Measurements from ENCODE around the gene C6orf47.
A peak's percentile ranks its signal among the peaks of the same experiment; 100 is the strongest.
"Not testable (repeated sequence)": the region's sequence is repeated elsewhere in the genome, so short reads cannot be mapped to it uniquely, and the experiment has no call there.

Gene C6orf47, protein sequence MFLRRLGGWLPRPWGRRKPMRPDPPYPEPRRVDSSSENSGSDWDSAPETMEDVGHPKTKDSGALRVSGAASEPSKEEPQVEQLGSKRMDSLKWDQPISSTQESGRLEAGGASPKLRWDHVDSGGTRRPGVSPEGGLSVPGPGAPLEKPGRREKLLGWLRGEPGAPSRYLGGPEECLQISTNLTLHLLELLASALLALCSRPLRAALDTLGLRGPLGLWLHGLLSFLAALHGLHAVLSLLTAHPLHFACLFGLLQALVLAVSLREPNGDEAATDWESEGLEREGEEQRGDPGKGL

DNA sequence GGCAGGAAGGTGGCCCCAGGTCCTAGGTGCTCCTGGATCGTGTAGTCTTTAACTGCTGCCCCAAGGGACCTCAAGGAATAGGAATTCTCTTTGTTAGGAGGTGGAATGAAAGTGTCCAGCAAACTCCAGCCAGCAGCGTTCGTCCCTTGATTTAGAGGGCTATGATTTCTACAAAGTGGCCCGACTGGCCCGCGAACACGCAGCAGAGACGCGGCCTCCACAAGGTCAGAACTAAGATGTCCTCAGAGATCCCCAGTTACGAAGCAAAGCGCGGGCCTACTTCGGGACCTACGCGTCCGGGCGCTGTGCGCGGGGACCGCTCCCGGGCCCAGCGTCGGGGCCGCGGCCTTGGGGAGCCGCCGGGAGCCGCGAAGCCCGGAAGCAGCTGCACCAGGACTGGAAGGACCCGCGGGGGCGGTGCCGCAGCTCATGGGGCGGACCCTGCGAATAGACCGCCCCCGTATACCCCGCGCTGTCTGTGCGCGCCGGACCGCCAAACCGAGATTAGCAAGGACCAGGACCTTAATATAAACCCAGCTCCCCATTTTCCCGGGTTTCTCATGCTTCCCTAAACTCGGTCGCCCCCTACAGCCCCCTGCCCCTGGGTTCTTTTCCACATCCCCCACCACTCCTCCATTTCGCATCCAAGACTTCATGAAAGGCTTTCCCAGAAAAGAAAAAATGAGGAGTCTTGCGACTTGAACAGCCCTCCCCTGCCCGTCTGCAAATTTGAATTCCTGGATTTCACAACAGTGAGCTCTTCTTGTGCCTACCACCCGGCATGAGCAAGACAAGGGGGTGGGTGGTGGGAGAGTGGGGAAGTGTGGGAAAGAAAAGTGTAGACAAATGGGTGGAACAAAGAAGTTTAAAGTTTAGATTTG is at the start of gene C6orf47:
Gene C6orf47, minus strand, starts transcription at position 398 of the 881 bp plus-strand sequence. CDS start 831 bp downstream, outside the sequence.
- Histone ChIP-seq H3K27me3 (ENCODE audit: control insufficient read depth, insufficient read depth, low read length) (no peaks in the 10 kb centered on the region), H3K9ac (ENCODE audit: low read length) (peak within 1 kb of the TSS; percentile 81), H3K36me3 (ENCODE audit: control insufficient read depth, low read depth, low read length) (peaks cover 11% of the 10 kb centered on the region), H3K4me1 (ENCODE audit: control insufficient read depth, low read depth, low read length) (peaks cover 6% of the 10 kb centered on the region), H3K4me3 (ENCODE audit: low read length) (peak within 1 kb of the TSS; percentile 69), H3K9me3 (ENCODE audit: control insufficient read depth, low read depth, low read length) (no peaks in the 10 kb centered on the region), H3K27ac (ENCODE audit: low read length) (peak within 1 kb of the TSS; percentile 64)

DNA sequence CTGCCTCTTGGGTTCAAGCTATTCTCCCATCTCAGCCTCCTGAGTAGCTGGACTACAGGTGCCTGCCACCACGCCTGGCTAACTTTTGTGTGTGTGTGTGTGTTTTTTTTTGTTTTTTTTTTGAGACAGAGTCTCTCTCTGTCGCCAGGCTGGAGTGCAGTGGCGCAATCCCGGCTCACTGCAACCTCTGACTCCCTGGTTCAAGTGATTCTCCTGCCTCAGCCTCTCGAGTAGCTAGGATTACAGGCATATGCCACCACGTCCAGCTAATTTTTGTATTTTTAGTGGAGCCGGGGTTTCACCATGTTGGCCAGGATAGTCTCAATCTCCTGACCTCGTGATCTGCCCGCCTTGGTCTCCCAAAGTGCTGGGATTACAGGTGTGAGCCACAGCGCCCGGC is 48.6 kb upstream of the C6orf47 start:
- H3K9me3 ChIP-seq (ENCODE audit: control insufficient read depth, low read depth, low read length); H3K4me3 ChIP-seq (ENCODE audit: low read length); H3K36me3 ChIP-seq (ENCODE audit: control insufficient read depth, low read depth, low read length); H3K27me3 ChIP-seq (ENCODE audit: control insufficient read depth, insufficient read depth, low read length); H3K9ac ChIP-seq (ENCODE audit: low read length); H3K27ac ChIP-seq (ENCODE audit: low read length); H3K4me1 ChIP-seq (ENCODE audit: control insufficient read depth, low read depth, low read length): not testable (repeated sequence)

DNA sequence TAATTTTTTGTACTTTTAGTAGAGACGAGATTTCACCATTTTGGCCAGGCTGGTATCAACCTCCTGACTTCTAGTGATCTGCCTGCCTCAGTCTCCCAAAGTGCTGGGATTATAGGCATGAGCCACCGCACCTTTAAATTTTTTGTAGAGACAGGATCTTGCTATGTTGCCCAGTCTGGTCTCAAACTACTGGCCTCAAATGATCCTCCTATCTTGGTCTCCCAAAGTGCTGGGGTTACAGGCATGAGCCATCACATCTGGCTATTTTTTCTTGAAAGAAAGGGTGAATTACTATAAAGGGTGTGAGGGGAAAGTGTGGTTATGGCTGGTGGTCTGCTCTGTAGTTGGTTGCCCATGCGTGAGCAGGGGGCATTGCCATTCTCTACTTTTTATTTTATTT is 47.6 kb upstream of the C6orf47 start:
- H3K9ac ChIP-seq (ENCODE audit: low read length), result no peak overlapping the region

DNA sequence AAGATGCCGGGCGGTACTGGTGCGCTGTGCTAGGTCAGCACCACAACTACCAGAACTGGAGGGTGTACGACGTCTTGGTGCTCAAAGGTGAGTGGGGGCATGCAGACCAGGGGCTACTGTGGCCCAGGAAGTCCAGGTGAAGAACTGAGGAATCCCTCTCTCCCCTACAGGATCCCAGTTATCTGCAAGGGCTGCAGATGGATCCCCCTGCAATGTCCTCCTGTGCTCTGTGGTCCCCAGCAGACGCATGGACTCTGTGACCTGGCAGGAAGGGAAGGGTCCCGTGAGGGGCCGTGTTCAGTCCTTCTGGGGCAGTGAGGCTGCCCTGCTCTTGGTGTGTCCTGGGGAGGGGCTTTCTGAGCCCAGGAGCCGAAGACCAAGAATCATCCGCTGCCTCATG is 47.1 kb upstream of the C6orf47 start:
- H3K9ac ChIP-seq (ENCODE audit: low read length), result no peak overlapping the region
- H3K27ac ChIP-seq (ENCODE audit: low read length), result no peak overlapping the region
- H3K4me1 ChIP-seq (ENCODE audit: control insufficient read depth, low read depth, low read length), result no peaks in the 10 kb centered on the region
- H3K36me3 ChIP-seq (ENCODE audit: control insufficient read depth, low read depth, low read length), result no peaks in the 10 kb centered on the region
- no peak overlapping the region for H3K4me3 ChIP-seq (ENCODE audit: low read length)
- no peaks in the 10 kb centered on the region for H3K9me3 ChIP-seq (ENCODE audit: control insufficient read depth, low read depth, low read length)
- no peaks in the 10 kb centered on the region for H3K27me3 ChIP-seq (ENCODE audit: control insufficient read depth, insufficient read depth, low read length)

More for the DNA sequence above, 47.6 kb upstream of the C6orf47 start:
- Histone ChIP-seq H3K4me1 (ENCODE audit: control insufficient read depth, low read depth, low read length) (no peaks in the 10 kb centered on the region), H3K36me3 (ENCODE audit: control insufficient read depth, low read depth, low read length) (no peaks in the 10 kb centered on the region), H3K4me3 (ENCODE audit: low read length) (no peak overlapping the region), H3K9me3 (ENCODE audit: control insufficient read depth, low read depth, low read length) (no peaks in the 10 kb centered on the region), H3K27ac (ENCODE audit: low read length) (no peak overlapping the region), H3K27me3 (ENCODE audit: control insufficient read depth, insufficient read depth, low read length) (no peaks in the 10 kb centered on the region)

DNA sequence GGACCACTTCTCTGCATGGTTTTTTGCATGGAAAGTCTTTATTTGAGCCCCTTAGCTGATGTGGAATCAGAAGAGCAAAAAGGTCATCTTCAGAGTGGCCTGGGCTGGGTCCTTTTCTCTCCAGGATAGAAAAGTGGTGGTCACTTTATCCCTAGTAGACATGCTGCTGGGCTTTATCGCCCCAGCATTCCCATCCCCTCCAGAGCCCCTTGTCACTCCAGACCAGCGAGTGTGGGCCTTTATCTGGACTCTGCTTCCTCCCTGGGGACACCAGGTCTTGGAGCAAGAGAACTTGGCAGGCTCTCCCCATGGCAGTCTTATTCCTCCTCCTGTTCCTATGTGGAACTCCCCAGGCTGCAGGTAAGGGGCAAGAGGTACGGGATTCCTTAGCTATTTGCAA is 46.0 kb upstream of the C6orf47 start, which contains the start of gene LY6G6F:
Gene LY6G6F, plus strand, starts transcription at position 268 of the 400 bp plus-strand sequence. Its CDS starts 41 bp downstream, at position 309.
- no peaks in the 10 kb centered on the region for H3K4me1 ChIP-seq (ENCODE audit: control insufficient read depth, low read depth, low read length)
- H3K4me3 ChIP-seq (ENCODE audit: low read length), result no peak within 1 kb of the TSS
- H3K36me3 ChIP-seq (ENCODE audit: control insufficient read depth, low read depth, low read length), result no peaks in the 10 kb centered on the region
- H3K9ac ChIP-seq (ENCODE audit: low read length), result no peak within 1 kb of the TSS
- no peak within 1 kb of the TSS for H3K27ac ChIP-seq (ENCODE audit: low read length)
- no peaks in the 10 kb centered on the region for H3K27me3 ChIP-seq (ENCODE audit: control insufficient read depth, insufficient read depth, low read length)
- no peaks in the 10 kb centered on the region for H3K9me3 ChIP-seq (ENCODE audit: control insufficient read depth, low read depth, low read length)

DNA sequence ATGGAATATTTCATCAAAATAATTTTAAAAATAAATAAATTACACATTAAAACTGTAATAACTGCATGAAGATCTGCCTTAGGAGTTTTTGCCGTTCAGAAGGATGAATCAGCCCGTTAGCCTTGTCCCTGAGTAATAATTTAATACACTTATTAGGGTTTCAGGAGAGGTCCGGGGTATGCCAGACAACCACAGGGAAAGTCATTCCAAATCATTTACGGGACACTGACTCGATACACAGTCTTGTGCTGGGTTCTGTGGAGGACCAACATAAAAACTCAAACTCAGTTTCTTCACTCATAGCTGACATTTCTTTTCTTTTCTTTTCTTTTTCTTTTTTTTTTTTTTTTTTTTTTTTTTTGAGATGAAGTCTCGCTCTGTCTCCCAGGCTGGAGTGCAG is 45.4 kb upstream of the C6orf47 start:
- Histone ChIP-seq H3K4me1 (ENCODE audit: control insufficient read depth, low read depth, low read length) (no peaks in the 10 kb centered on the region), H3K9ac (ENCODE audit: low read length) (no peak overlapping the region), H3K27ac (ENCODE audit: low read length) (no peak overlapping the region), H3K4me3 (ENCODE audit: low read length) (no peak overlapping the region), H3K36me3 (ENCODE audit: control insufficient read depth, low read depth, low read length) (no peaks in the 10 kb centered on the region), H3K9me3 (ENCODE audit: control insufficient read depth, low read depth, low read length) (no peaks in the 10 kb centered on the region), H3K27me3 (ENCODE audit: control insufficient read depth, insufficient read depth, low read length) (no peaks in the 10 kb centered on the region)

DNA sequence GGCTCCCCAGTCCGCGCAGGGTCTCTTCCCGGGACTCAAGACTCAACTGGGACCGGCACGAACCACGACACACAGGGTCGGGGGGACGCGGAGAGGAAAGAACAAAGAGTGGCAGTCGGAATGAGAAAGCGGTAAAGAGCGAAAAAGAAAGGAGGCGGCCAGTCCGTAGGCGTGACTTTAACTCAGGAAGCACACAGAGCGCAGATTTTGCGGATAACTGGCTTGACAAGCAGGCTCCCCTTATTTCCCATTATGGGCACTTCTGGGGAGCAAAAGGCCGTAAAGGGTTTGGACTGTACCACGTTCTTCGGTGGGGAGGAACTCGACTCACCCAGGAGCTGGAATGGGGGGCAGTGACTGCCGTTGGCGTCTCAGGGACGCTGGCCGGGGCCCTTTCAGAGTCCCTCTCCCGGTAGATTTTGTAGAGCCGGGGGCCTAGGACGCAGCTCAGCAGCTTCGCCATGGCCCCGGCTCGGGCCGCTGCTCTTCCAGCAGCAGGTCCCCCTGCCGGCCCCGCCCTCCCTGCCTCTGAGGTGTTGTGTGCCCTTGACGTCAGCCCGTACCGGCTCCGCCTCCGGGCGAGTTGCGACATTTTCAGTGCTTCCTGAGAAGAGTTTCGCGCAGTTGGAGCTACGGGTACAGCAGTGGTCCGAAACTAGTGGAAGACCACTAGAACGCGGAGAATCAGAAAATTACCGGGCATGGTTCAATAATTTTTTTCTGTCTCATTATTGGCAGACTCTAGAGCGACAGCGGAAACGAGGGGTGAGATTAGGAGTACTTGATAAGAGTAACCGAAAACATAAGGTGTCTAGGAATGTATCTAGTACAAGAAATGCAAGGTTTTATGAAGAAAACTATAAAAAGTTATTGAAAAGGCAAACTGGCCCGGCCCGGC is 42.5 kb upstream of the C6orf47 start, which contains the start of gene ABHD16A:
Gene ABHD16A, minus strand, starts transcription at position 506 of the 898 bp plus-strand sequence. Its CDS starts 43 bp downstream, at position 463.
- H3K4me1 ChIP-seq (ENCODE audit: control insufficient read depth, low read depth, low read length), result no peaks in the 10 kb centered on the region
- H3K36me3 ChIP-seq (ENCODE audit: control insufficient read depth, low read depth, low read length), result no peaks in the 10 kb centered on the region
- no peaks in the 10 kb centered on the region for H3K27me3 ChIP-seq (ENCODE audit: control insufficient read depth, insufficient read depth, low read length)
- peak within 1 kb of the TSS; percentile 78 for H3K27ac ChIP-seq (ENCODE audit: low read length)
- H3K9ac ChIP-seq (ENCODE audit: low read length), result peak within 1 kb of the TSS; percentile 91
- no peaks in the 10 kb centered on the region for H3K9me3 ChIP-seq (ENCODE audit: control insufficient read depth, low read depth, low read length)
- H3K4me3 ChIP-seq (ENCODE audit: low read length), result peak within 1 kb of the TSS; percentile 97

DNA sequence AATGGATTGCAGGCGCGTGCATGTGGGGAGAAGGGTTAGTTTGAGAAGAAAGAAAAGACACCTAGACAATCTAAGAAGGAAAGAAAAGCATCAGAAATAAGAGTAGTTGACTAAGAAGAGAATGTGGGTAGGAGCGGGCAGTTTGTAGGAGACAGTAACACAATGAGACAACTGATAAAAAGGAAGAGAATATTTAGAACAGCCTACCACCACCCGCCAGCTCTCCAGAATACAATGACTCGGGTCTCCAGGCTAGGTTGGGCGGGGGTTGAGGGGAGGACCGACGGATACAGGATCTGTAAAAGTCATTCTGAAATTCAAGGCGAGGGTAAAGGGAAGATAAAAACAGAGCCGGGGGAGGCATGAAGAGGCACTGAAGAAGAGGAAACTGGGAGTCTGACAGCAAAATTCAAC is 41.8 kb upstream of the C6orf47 start:
- no peaks in the 10 kb centered on the region for H3K27me3 ChIP-seq (ENCODE audit: control insufficient read depth, insufficient read depth, low read length)
- peak overlapping the region; percentile 97 for H3K4me3 ChIP-seq (ENCODE audit: low read length)
- H3K9ac ChIP-seq (ENCODE audit: low read length), result peak overlapping the region; percentile 91
- no peaks in the 10 kb centered on the region for H3K36me3 ChIP-seq (ENCODE audit: control insufficient read depth, low read depth, low read length)
- H3K27ac ChIP-seq (ENCODE audit: low read length), result no peak overlapping the region
- H3K4me1 ChIP-seq (ENCODE audit: control insufficient read depth, low read depth, low read length), result no peaks in the 10 kb centered on the region
- H3K9me3 ChIP-seq (ENCODE audit: control insufficient read depth, low read depth, low read length), result no peaks in the 10 kb centered on the region

DNA sequence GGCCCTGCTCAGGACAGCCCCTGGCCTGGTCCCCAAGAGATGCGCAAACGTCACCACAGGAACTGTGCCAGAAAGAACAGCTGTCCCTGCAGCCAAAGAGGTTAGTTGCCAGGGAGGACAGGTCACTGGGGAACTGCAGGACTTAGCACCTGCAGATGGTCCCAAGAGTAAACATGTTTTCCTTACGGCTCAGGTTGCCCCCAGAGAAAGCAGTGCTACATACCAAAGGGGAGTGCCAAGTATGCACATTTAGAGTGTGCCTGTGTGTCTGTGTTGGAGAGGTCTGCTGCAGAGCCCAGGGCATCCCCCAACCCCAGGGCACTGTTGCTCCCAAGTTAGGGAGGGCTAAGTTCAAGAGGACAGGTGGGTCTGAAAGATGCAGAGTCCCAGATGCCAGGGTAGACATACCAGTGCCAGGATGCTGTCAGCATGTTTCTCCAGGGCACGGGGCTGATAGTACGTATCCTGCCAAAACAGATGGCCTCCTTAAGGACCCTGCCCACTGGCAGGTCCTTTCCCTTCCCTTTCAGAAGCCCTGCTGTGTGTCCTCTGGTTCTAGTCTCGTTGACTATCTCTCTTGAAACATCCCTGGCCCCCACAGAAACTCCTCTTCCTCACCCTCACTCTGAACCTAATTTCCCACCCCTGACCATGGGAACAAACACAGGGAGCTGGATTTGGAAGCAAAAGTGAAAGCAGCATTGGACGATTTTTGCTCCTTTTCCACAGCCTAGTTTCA is 41.3 kb upstream of the C6orf47 start:
- Histone ChIP-seq H3K9me3 (ENCODE audit: control insufficient read depth, low read depth, low read length) (no peaks in the 10 kb centered on the region), H3K4me1 (ENCODE audit: control insufficient read depth, low read depth, low read length) (no peaks in the 10 kb centered on the region), H3K36me3 (ENCODE audit: control insufficient read depth, low read depth, low read length) (no peaks in the 10 kb centered on the region), H3K4me3 (ENCODE audit: low read length) (peak overlapping the region; percentile 97), H3K9ac (ENCODE audit: low read length) (peak overlapping the region; percentile 91), H3K27ac (ENCODE audit: low read length) (no peak overlapping the region), H3K27me3 (ENCODE audit: control insufficient read depth, insufficient read depth, low read length) (no peaks in the 10 kb centered on the region)

DNA sequence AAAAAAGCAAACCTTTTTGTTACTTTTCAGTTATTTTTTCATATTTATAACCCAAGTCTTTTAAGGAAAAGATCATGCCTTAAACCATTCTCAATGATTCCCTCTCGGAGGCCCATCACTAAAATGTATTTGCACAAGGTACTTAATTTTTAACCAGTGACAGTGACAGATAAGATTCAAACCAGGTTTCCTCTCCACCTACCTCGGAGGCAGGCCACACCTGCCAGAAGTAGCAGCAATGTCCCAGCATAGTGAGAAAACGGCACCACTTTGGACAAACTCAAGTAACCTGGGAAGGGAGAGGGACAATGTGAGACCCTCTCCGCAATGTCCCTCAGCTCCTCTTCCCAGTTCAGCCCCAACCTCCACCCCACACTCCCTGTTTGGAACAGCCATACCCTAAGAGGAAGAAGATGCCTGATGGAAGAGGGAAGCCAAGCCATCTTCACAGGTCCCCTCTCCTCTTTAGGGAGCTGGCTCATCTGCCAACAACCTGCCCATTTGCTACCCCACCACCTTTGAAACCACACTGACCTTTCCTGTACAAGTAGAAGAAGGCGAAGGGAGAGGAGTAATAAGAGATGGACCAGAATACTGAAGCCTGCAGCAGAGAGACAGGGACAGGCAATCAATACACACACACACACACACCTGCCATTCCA is 40.3 kb upstream of the C6orf47 start:
- Histone ChIP-seq H3K9me3 (ENCODE audit: control insufficient read depth, low read depth, low read length) (no peaks in the 10 kb centered on the region), H3K36me3 (ENCODE audit: control insufficient read depth, low read depth, low read length) (peaks cover 4% of the 10 kb centered on the region), H3K9ac (ENCODE audit: low read length) (no peak overlapping the region), H3K4me1 (ENCODE audit: control insufficient read depth, low read depth, low read length) (no peaks in the 10 kb centered on the region), H3K27me3 (ENCODE audit: control insufficient read depth, insufficient read depth, low read length) (no peaks in the 10 kb centered on the region), H3K27ac (ENCODE audit: low read length) (no peak overlapping the region), H3K4me3 (ENCODE audit: low read length) (no peak overlapping the region)

Data from iPS-18a (cell line).